Calu3 (cell line): ENCODE measurements around the gene PPFIA1. TPM values are rescaled to one million over a fixed set of nuclear protein-coding genes. Genes with fewer than 3 reads are reported as not detected.

ENCODE experiments used
- BruUV-seq: library from RNA; stranded (reverse); fragments of 400-500 nt; replicated peaks from 2 replicates; lab custom pipeline; 2021; lab: Mats Ljungman, UMichigan
- CTCF ChIA-PET: fragments of 300-600 bp; sonication (Branson Sonifier 250); formaldehyde crosslinking; loops from one replicate; lab custom pipeline; 2022; ENCODE audit warnings: antibody characterized with exemption; lab: Charles Lee
- DNase-seq: peaks from one replicate; pipeline ENCODE4 v3.0.0; 2022
- H3K27ac Mint-ChIP-seq: one replicate; pipeline ENCODE4 v1.8.0; 2022; ENCODE audit warnings: mixed read lengths; ENCODE audit not compliant: unreplicated experiment
- H3K27me3 Mint-ChIP-seq: one replicate; pipeline ENCODE4 v1.8.0; 2022; ENCODE audit warnings: mixed read lengths; ENCODE audit not compliant: unreplicated experiment
- H3K36me3 Mint-ChIP-seq: one replicate; pipeline ENCODE4 v1.8.0; 2022; ENCODE audit warnings: mild to moderate bottlenecking, moderate library complexity, mixed read lengths; ENCODE audit not compliant: insufficient read depth, unreplicated experiment
- H3K4me1 Mint-ChIP-seq: one replicate; pipeline ENCODE4 v1.8.0; 2022; ENCODE audit warnings: mild to moderate bottlenecking, low read depth, mixed read lengths; ENCODE audit not compliant: unreplicated experiment
- H3K4me3 Mint-ChIP-seq: one replicate; pipeline ENCODE4 v1.8.0; 2022; ENCODE audit warnings: mild to moderate bottlenecking, low read depth, moderate library complexity, mixed read lengths; ENCODE audit not compliant: unreplicated experiment
- H3K9me3 Mint-ChIP-seq: one replicate; pipeline ENCODE4 v1.8.0; 2022; ENCODE audit warnings: low read depth, mixed read lengths; ENCODE audit not compliant: unreplicated experiment
- intact Hi-C: fragments of 100-400 bp; cut with micrococcal nuclease; formaldehyde crosslinking; loops from one replicate; pipeline ENCODE4 v1.10.0; 2022; ENCODE audit not compliant: unreplicated experiment
- total RNA-seq: library from RNA; stranded (reverse); gene quantifications from 2 replicates; pipeline ENCODE4 v1.2.3, GENCODE V29; 2022
- TF ChIP-seq, protein P1 (sequence below): fragments of 200-600 bp; IDR thresholded peaks from one replicate; pipeline ENCODE4 v1.8.0; 2022; ENCODE audit warnings: antibody characterized with exemption; ENCODE audit not compliant: unreplicated experiment

The PPFIA1 gene
- total RNA-seq, 1 experiment from 2014 or later: 84.0 TPM

DNA sequence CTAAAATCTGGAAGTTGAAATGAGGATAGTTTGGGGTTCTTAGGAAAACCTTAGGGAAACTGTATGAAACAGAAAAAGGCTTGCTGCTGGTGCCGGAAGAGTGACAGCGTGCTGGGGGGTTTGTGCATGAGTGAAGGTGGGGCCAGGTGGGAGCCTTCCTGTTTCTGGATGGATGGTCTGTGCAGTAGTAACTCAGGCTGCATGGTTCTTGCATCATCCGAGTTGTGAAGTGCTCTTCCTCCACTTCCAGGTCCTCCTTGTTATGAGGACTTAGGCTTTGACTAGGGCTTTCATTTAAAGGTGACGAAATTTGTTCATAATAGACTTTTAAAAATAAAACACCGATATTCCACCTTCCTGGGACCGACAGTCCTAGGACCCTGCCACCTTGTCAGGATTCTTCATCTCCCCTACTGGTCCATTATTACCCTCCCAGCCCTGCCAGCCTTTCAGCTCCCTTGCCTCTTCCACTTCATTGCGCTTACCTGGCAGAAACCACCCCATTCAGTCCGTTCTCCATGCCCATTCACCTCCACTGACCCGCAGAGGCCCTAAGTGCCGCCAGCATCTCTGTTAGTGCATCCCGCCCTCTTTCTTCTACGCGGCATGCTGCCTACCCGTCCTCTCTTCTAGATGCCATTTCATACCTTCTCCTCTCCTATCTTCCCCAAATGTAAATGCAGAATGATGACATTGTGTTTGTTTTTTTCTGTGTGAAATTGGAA is 47.3 kb downstream of the PPFIA1 start:
- CTCF ChIA-PET: no interaction called here
- intact Hi-C loops: no loop called here
- peaks cover 4% of the 10 kb centered on the region for H3K4me1 Mint-ChIP-seq
- no peak overlapping the region for H3K27ac Mint-ChIP-seq
- no peak for DNase-seq
- no peaks in the 10 kb centered on the region for H3K9me3 Mint-ChIP-seq
- TF ChIP-seq, protein P1, sequence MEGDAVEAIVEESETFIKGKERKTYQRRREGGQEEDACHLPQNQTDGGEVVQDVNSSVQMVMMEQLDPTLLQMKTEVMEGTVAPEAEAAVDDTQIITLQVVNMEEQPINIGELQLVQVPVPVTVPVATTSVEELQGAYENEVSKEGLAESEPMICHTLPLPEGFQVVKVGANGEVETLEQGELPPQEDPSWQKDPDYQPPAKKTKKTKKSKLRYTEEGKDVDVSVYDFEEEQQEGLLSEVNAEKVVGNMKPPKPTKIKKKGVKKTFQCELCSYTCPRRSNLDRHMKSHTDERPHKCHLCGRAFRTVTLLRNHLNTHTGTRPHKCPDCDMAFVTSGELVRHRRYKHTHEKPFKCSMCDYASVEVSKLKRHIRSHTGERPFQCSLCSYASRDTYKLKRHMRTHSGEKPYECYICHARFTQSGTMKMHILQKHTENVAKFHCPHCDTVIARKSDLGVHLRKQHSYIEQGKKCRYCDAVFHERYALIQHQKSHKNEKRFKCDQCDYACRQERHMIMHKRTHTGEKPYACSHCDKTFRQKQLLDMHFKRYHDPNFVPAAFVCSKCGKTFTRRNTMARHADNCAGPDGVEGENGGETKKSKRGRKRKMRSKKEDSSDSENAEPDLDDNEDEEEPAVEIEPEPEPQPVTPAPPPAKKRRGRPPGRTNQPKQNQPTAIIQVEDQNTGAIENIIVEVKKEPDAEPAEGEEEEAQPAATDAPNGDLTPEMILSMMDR: no peak
- no peak overlapping the region for H3K4me3 Mint-ChIP-seq
- H3K36me3 Mint-ChIP-seq: peaks cover 5% of the 10 kb centered on the region
- no TSS peak for BruUV-seq
- no peaks in the 10 kb centered on the region for H3K27me3 Mint-ChIP-seq

DNA sequence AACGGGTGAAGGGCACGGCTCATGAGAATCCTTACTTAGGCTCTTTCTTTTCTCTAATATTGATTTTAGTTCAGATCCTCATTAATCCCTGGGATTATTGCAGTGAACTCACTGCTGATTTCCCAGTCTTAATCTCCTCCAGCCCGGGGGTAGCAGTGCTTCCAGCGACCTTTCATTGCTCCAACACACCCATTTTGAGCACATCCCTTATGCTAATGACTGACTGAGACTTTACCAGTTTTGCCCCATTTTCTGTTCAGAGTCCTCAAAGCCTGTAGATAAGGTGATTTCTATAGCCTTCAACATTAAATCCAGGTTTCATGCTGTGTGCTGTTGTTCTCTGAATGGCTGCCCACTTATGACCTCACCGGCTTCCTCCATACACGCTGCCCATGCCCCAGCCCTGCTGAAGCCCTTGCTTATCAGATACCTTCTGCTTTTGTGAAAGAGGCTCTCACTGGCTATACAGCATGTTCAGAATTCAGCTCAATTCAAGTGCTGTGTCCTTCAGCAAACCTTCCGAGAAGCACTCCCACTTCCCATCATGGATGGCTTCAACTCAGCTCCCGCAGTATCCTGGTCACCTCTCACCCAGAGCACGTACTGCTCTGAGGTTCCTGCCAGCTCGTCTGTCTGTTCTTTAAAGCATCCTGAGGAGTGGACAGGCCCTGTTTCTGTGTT is 49.0 kb downstream of the PPFIA1 start:
- H3K4me1 Mint-ChIP-seq: peaks cover 11% of the 10 kb centered on the region
- peaks cover 16% of the 10 kb centered on the region for H3K36me3 Mint-ChIP-seq
- no peaks in the 10 kb centered on the region for H3K27me3 Mint-ChIP-seq
- no TSS peak for BruUV-seq
- H3K4me3 Mint-ChIP-seq: no peak overlapping the region
- no peak for DNase-seq
- CTCF ChIA-PET: no interaction called here
- no peaks in the 10 kb centered on the region for H3K9me3 Mint-ChIP-seq
- H3K27ac Mint-ChIP-seq: no peak overlapping the region
- TF ChIP-seq, protein P1: no peak
- intact Hi-C loops: no loop called here

DNA sequence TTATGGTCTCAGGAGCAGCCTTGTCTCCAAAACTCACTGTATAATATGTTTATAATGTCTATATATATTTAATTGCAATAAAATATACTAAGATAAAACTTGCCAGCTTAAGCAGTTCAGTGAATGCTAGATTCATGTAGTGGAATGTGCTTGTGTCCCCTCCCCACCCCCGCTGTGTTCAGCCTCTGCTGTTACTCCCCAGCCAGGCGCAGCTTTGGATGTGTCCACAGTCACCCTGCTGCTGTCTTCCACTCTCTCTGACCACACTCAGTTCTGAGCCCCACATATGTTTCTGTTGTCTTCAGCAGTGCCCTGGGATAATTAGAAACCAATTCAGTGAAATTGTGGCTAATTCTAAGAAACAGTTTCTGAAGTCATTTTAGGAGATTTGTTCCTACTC is 52.2 kb downstream of the PPFIA1 start:
- TF ChIP-seq, protein P1: no peak
- no peak overlapping the region for H3K27ac Mint-ChIP-seq
- H3K4me1 Mint-ChIP-seq: peaks cover 11% of the 10 kb centered on the region
- CTCF ChIA-PET: no interaction called here
- no TSS peak for BruUV-seq
- peaks cover 41% of the 10 kb centered on the region for H3K36me3 Mint-ChIP-seq
- no peaks in the 10 kb centered on the region for H3K27me3 Mint-ChIP-seq
- DNase-seq: no peak
- intact Hi-C loops: no loop called here
- H3K4me3 Mint-ChIP-seq: no peak overlapping the region
- no peaks in the 10 kb centered on the region for H3K9me3 Mint-ChIP-seq

DNA sequence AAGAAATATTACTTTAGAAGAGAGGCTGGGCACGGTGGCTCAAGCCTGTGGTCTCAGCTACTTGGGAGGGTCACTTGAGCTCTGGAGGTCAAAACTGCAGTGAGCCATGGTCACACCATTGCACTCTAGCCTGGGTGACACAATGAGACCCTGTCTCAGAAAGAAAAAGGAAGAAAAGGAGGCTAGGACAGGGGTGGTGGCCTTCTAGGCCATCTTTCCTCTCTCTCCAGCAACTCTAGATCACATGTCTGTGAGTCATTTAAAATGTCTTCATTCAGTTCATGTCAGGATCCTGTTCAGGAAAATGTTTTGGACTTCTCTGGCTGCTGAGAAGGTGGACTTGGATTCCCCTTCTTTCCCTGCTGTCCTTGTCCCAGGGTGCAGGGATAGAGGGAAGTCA is 53.3 kb downstream of the PPFIA1 start:
- intact Hi-C loops: no loop called here
- no peak for DNase-seq
- TF ChIP-seq, protein P1: no peak
- peaks cover 22% of the 10 kb centered on the region for H3K4me1 Mint-ChIP-seq
- no peak overlapping the region for H3K27ac Mint-ChIP-seq
- no peaks in the 10 kb centered on the region for H3K9me3 Mint-ChIP-seq
- CTCF ChIA-PET: no interaction called here
- no peak overlapping the region for H3K4me3 Mint-ChIP-seq
- BruUV-seq: no TSS peak
- no peaks in the 10 kb centered on the region for H3K27me3 Mint-ChIP-seq
- H3K36me3 Mint-ChIP-seq: peaks cover 48% of the 10 kb centered on the region
